ENCODE data around the gene STX18. TPM values are rescaled to one million over a fixed set of nuclear protein-coding genes. Genes with fewer than 3 reads are reported as not detected.

Gene STX18
- total and polyA plus RNA-seq, 10 of the 15 experiments (the other 5 are each of a cell fraction or from before 2014, with no cell fraction given) = 8.2 to 46.6 (median 31.1) TPM

DNA sequence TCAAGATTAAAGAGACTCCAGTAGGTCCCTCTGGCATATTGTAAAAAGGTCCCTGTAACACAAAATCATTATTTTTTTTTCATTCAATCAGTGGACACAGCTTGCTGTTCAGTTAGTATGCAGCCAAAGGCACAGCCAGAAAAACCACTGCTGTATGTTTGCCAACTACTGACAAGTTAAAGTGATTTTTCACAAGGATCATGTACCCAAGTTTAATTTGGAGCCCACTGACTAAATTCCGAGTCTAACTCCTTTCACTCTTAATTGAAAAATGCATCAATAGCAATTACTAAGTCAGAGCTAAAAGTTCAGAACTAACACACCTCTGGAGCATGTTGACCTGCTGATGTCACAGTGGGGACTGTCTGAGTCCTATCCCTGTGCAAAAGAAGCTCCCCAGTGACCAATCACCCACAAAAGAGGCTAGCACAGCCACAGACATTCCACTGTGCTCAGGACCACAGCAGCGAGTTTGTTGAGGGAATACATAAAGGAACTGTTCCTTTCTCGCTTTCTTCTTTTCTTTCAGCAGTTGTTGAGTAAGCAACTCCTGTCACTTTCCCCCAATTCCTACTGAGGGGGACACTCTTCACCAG lies 60.4 kb downstream of the STX18 start:
- Histone ChIP-seq H3K79me2 (ENCODE audit: control insufficient read depth, insufficient read depth, low read length) (no peaks in the 10 kb centered on the region; the same call in 1 of the 2 replicates), H3K4me3 (no peak overlapping the region), H3K36me3 (ENCODE audit: control insufficient read depth in 2 of 2, insufficient read depth in 2 of 2, low read length in 1 of 2) (peaks cover 0 to 5% of the 10 kb centered on the region in 2 experiments; a peak in 1 of 4 replicates), H3K27ac (ENCODE audit: control insufficient read depth, insufficient read depth) (no peak overlapping the region), H2AFZ (ENCODE audit: control insufficient read depth, low read depth, low read length) (no peak overlapping the region), H4K20me1 (ENCODE audit: control insufficient read depth, insufficient read depth) (no peaks in the 10 kb centered on the region), H3K4me1 (ENCODE audit: control insufficient read depth, insufficient read depth, low read length) (no peaks in the 10 kb centered on the region), H3K4me2 (ENCODE audit: control insufficient read depth, insufficient read depth) (no peak overlapping the region), H3K9me3 (replicated peaks; ENCODE audit: control insufficient read depth, insufficient read depth, low read length) (no peaks in the 10 kb centered on the region), H3K27me3 (replicated peaks in 1 of 2; ENCODE audit: control insufficient read depth in 2 of 2, insufficient read depth in 2 of 2, low read length in 1 of 2) (no peaks in the 10 kb centered on the region), H3K9ac (ENCODE audit: control insufficient read depth, insufficient read depth, low read length) (no peak overlapping the region)
- RAD21 ChIA-PET (ENCODE audit: unreplicated experiment) = interaction anchor here (0.9 kb wide), 1 partner anchor 8 kb away, joined by 4 read pairs; no protein-coding TSS in a partner anchor
- 100% methylated on average over 3 of the region's 3 CpGs for WGBS (ENCODE audit: insufficient coverage, insufficient replicate concordance, low lambda C conversion rate, missing lambda C conversion rate)
- POLR2A ChIA-PET = interaction anchor here (0.6 kb wide), 1 partner anchor 1434 kb away, joined by 3 read pairs; no protein-coding TSS in a partner anchor
- TF ChIP-seq MEF2A (IDR thresholded peaks at IDR 0.05; ENCODE audit: insufficient read depth, low read depth, low read length) (no peak), RAD51 (IDR thresholded peaks at IDR 0.05) (no peak), ETV6 (conservative IDR thresholded peaks at IDR 0.05 in 1 of 2, IDR thresholded peaks at IDR 0.05 in 1 of 2; ENCODE audit: borderline replicate concordance in 1 of 2, low read depth in 1 of 2) (no peak), USF1 (IDR thresholded peaks at IDR 0.05; ENCODE audit: borderline replicate concordance, extremely low read length, insufficient read depth, low read depth, low read length) (no peak), TCF3 (IDR thresholded peaks at IDR 0.05; ENCODE audit: borderline replicate concordance, insufficient read depth, low read depth, low read length) (no peak), RELA (IDR thresholded peaks at IDR 0.05; ENCODE audit: borderline replicate concordance, partially characterized antibody) (no peak), LARP7 (IDR thresholded peaks at IDR 0.05) (no peak), TCF12 (IDR thresholded peaks at IDR 0.05; ENCODE audit: low read depth, low read length) (no peak), ZNF24 (IDR thresholded peaks at IDR 0.05) (no peak), TCF7 (IDR thresholded peaks at IDR 0.05; ENCODE audit: borderline replicate concordance) (no peak)
- TF ChIP-seq, protein P1, sequence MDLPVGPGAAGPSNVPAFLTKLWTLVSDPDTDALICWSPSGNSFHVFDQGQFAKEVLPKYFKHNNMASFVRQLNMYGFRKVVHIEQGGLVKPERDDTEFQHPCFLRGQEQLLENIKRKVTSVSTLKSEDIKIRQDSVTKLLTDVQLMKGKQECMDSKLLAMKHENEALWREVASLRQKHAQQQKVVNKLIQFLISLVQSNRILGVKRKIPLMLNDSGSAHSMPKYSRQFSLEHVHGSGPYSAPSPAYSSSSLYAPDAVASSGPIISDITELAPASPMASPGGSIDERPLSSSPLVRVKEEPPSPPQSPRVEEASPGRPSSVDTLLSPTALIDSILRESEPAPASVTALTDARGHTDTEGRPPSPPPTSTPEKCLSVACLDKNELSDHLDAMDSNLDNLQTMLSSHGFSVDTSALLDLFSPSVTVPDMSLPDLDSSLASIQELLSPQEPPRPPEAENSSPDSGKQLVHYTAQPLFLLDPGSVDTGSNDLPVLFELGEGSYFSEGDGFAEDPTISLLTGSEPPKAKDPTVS (IDR thresholded peaks at IDR 0.05; ENCODE audit: low read depth, low read length) = no peak
- BruUV-seq (replicated peaks) = no TSS peak
- CTCF ChIA-PET = interaction anchor here (0.8 to 2.3 kb wide), 4 partner anchors 16 to 398 kb away, joined by 3 to 6 read pairs (median 4); no protein-coding TSS in a partner anchor
- DNase-seq (ENCODE audit: low read depth, low spot score) (no peak), FAIRE-seq (no peak), ATAC-seq (no peak)
- in situ Hi-C loops (cut with MboI) = loop anchor here (5.0 to 10.0 kb wide), 2 partner anchors 406 to 1333 kb away; no protein-coding TSS in a partner anchor
- SMC1A ChIA-PET (ENCODE audit: uncharacterized antibody, unreplicated experiment) = no interaction called here
- intact Hi-C loops (cut with micrococcal nuclease; ENCODE audit: unreplicated experiment) = no loop called here
